ENCODE results near the gene RGL1.

DNA sequence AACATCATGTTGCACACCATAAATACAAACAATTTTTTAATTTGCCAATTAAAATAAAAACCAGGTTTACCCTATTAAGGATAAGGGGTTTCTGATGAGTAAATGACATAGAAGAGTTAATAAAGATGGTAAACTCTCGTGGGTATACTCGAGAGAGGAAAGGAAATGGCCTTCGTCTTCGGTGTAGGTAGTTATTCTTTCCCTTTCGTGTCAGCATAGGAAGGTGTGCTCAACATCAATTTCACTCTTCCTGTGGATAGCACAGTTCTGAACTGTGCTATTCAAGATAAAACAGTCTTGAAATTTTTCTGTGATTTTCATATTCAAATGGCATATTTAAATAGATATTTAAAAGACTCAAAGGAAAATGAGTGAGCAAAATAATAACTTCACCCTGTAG lies 98.2 kb downstream of the RGL1 start:
- TF ChIP-seq, protein P1, sequence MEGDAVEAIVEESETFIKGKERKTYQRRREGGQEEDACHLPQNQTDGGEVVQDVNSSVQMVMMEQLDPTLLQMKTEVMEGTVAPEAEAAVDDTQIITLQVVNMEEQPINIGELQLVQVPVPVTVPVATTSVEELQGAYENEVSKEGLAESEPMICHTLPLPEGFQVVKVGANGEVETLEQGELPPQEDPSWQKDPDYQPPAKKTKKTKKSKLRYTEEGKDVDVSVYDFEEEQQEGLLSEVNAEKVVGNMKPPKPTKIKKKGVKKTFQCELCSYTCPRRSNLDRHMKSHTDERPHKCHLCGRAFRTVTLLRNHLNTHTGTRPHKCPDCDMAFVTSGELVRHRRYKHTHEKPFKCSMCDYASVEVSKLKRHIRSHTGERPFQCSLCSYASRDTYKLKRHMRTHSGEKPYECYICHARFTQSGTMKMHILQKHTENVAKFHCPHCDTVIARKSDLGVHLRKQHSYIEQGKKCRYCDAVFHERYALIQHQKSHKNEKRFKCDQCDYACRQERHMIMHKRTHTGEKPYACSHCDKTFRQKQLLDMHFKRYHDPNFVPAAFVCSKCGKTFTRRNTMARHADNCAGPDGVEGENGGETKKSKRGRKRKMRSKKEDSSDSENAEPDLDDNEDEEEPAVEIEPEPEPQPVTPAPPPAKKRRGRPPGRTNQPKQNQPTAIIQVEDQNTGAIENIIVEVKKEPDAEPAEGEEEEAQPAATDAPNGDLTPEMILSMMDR (IDR thresholded peaks at IDR 0.05) = no peak
- no peak for TF ChIP-seq POLR2A (IDR thresholded peaks at IDR 0.05)

All from lower leg skin (tissue), 3 donors.